Naive B cell (primary cell): ENCODE measurements around the gene ZCWPW1. TPM values are rescaled to one million over a fixed set of nuclear protein-coding genes. Genes with fewer than 3 reads are reported as not detected.

Experiments
- ATAC-seq, 2 donors: fragments of 150-1000 bp; cut with Tn5 transposase; 2 replicates each; pipeline ENCODE4 v1.10.0; 2021; ENCODE audit warnings: low read depth in 2 of 2, mild to moderate bottlenecking in 2 of 2, moderate library complexity in 2 of 2
- DNase-seq: peaks from one replicate; pipeline ENCODE4 v3.0.0; 2022
- H3K27ac Mint-ChIP-seq, 6 donors: one replicate each; pipeline ENCODE4 v1.8.0; 2020 to 2022; ENCODE audit warnings: mild to moderate bottlenecking in 6 of 6, mixed read lengths in 6 of 6, moderate library complexity in 5 of 6, inconsistent platforms in 2 of 6
- H3K27me3 Mint-ChIP-seq, 3 donors: one replicate each; pipeline ENCODE4 v1.8.0; 2021 to 2022; ENCODE audit warnings: mixed read lengths in 3 of 3, mild to moderate bottlenecking in 1 of 3
- H3K36me3 Mint-ChIP-seq, 2 donors: one replicate each; pipeline ENCODE4 v1.8.0; 2020 to 2022; ENCODE audit warnings: mixed read lengths in 2 of 2, inconsistent platforms in 1 of 2, mild to moderate bottlenecking in 1 of 2
- H3K4me1 Mint-ChIP-seq, 3 donors: one replicate each; pipeline ENCODE4 v1.8.0; 2020 to 2022; ENCODE audit warnings: mixed read lengths in 3 of 3, inconsistent platforms in 1 of 3, mild to moderate bottlenecking in 1 of 3, moderate library complexity in 1 of 3
- H3K4me3 Mint-ChIP-seq, 8 donors: one replicate each; pipeline ENCODE4 v1.8.0; 2020 to 2022; ENCODE audit warnings: mild to moderate bottlenecking in 8 of 8, mixed read lengths in 8 of 8, moderate library complexity in 8 of 8, inconsistent platforms in 2 of 8
- H3K9me3 Mint-ChIP-seq, 7 donors: one replicate each; pipeline ENCODE4 v1.8.0; 2020 to 2022; ENCODE audit warnings: mixed read lengths in 7 of 7, mild to moderate bottlenecking in 5 of 7, inconsistent platforms in 2 of 7, moderate library complexity in 1 of 7
- polyA plus RNA-seq, 6 donors: library from polyadenylated mRNA; unstranded; fragments of 300-500 nt; fragmentation: Illumina TruSeq; gene quantifications; one replicate each; pipeline ENCODE4 v1.2.3, GENCODE V29; 2021; ENCODE audit warnings: low read depth in 6 of 6

ZCWPW1 gene
- polyA plus RNA-seq, 6 donors from 2014 or later: 9.4 to 24.9 (median 13.3) TPM

- Mint-ChIP-seq H3K9me3 (peaks cover 0 to 8% (median 0%) of the 10 kb centered on the region in 7 donors), H3K4me1 (peaks cover 54 to 64% (median 57%) of the 10 kb centered on the region in 3 donors), H3K36me3 (peaks cover 4 to 22% of the 10 kb centered on the region in 2 donors), H3K4me3 (peak overlapping the region in 4 of 8 donors; percentile 62 to 92 (median 70)), H3K27ac (peak overlapping the region in 3 of 6 donors; percentile 16 to 100 (median 89)), H3K27me3 (no peaks in the 10 kb centered on the region)
- ATAC-seq (no peak), DNase-seq (no peak)
Measured at GRCh38 chr7:100433276-100433591, 4.7 kb upstream of the ZCWPW1 start.

GRCh38 chr7:100432621-100433275 is 4.2 kb upstream of the ZCWPW1 start:
- Mint-ChIP-seq H3K9me3 (peaks cover 0 to 8% (median 0%) of the 10 kb centered on the region in 7 donors), H3K36me3 (peaks cover 4 to 24% of the 10 kb centered on the region in 2 donors), H3K27me3 (no peaks in the 10 kb centered on the region), H3K27ac (peak overlapping the region in 5 of 6 donors; percentile 70 to 100 (median 90)), H3K4me1 (peaks cover 56 to 64% (median 62%) of the 10 kb centered on the region in 3 donors), H3K4me3 (peak overlapping the region in 5 of 8 donors; percentile 50 to 92 (median 87))
- ATAC-seq (no peak), DNase-seq (no peak)

DNA sequence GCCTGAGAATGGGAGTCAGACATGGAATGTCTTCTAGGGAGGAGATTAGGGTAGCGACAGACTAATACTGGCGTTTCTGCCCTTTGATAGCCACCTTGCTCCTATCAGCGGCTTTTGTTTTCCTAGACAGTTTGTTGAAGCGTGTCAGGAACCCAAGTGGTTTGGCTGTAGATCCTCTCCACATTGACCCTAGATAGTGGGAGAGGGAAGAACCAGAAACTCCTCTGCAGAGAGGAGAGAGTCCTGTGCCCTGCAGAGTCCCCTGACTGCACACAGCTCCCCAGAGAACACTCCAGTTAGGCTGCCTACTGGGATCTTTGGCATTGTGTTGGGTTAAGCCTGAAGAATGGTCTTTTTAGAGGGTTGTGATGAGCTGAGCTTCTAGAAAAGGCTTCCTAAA is 3.5 kb upstream of the ZCWPW1 start:
- Mint-ChIP-seq H3K27ac (peak overlapping the region in 4 of 6 donors; percentile 89 to 100 (median 94)), H3K4me1 (peaks cover 56 to 66% (median 64%) of the 10 kb centered on the region in 3 donors), H3K36me3 (peaks cover 4 to 24% of the 10 kb centered on the region in 2 donors), H3K4me3 (peak overlapping the region in 6 of 8 donors; percentile 74 to 97 (median 90)), H3K27me3 (no peaks in the 10 kb centered on the region), H3K9me3 (peaks cover 0 to 8% (median 0%) of the 10 kb centered on the region in 7 donors)
- DNase-seq (no peak), ATAC-seq (no peak)

- H3K4me3 Mint-ChIP-seq: peak overlapping the region; percentile 74 to 97 (median 90)
- no peak for ATAC-seq
- H3K9me3 Mint-ChIP-seq: peaks cover 0 to 8% (median 0%) of the 10 kb centered on the region in 7 donors
- no peak for DNase-seq
- peaks cover 54 to 66% (median 64%) of the 10 kb centered on the region in 3 donors for H3K4me1 Mint-ChIP-seq
- peak overlapping the region in 5 of 6 donors; percentile 90 to 100 (median 98) for H3K27ac Mint-ChIP-seq
- peaks cover 4 to 24% of the 10 kb centered on the region in 2 donors for H3K36me3 Mint-ChIP-seq
- no peaks in the 10 kb centered on the region for H3K27me3 Mint-ChIP-seq
Measured at GRCh38 chr7:100431286-100431735, 2.8 kb upstream of the ZCWPW1 start.

DNA sequence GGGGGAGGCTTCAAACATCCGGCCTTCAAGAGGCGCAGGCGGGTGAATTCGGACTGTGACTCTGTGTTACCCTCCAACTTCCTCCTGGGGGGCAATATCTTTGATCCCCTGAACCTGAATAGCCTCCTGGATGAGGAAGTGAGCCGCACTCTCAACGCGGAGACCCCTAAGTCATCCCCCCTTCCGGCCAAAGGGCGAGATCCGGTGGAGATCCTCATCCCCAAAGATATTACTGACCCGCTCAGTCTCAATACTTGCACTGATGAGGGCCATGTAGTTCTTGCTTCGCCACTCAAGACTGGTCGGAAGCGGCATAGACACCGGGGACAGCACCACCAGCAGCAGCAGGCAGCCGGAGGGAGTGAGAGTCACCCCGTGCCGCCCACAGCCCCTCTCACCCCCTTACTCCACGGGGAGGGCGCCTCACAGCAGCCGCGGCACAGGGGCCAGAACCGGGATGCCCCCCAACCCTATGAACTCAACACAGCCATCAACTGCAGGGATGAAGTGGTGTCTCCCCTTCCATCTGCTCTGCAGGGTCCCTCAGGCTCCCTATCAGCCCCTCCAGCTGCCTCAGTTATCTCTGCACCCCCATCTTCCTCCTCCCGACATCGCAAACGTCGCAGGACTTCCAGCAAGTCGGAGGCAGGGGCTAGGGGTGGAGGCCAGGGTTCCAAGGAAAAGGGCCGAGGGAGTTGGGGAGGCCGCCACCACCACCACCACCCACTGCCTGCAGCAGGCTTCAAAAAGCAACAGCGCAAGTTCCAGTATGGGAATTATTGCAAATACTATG is 2.2 kb upstream of the ZCWPW1 start:
- DNase-seq (no peak), ATAC-seq (peak in 1 of 2 donors; percentile 2)
- H3K9me3 Mint-ChIP-seq: peaks cover 0 to 8% (median 0%) of the 10 kb centered on the region in 7 donors
- peak overlapping the region; percentile 91 to 100 (median 98) for H3K27ac Mint-ChIP-seq
- H3K36me3 Mint-ChIP-seq: peaks cover 4 to 24% of the 10 kb centered on the region in 2 donors
- peaks cover 56 to 69% (median 64%) of the 10 kb centered on the region in 3 donors for H3K4me1 Mint-ChIP-seq
- peak overlapping the region; percentile 84 to 97 (median 92) for H3K4me3 Mint-ChIP-seq
- H3K27me3 Mint-ChIP-seq: no peaks in the 10 kb centered on the region

DNA sequence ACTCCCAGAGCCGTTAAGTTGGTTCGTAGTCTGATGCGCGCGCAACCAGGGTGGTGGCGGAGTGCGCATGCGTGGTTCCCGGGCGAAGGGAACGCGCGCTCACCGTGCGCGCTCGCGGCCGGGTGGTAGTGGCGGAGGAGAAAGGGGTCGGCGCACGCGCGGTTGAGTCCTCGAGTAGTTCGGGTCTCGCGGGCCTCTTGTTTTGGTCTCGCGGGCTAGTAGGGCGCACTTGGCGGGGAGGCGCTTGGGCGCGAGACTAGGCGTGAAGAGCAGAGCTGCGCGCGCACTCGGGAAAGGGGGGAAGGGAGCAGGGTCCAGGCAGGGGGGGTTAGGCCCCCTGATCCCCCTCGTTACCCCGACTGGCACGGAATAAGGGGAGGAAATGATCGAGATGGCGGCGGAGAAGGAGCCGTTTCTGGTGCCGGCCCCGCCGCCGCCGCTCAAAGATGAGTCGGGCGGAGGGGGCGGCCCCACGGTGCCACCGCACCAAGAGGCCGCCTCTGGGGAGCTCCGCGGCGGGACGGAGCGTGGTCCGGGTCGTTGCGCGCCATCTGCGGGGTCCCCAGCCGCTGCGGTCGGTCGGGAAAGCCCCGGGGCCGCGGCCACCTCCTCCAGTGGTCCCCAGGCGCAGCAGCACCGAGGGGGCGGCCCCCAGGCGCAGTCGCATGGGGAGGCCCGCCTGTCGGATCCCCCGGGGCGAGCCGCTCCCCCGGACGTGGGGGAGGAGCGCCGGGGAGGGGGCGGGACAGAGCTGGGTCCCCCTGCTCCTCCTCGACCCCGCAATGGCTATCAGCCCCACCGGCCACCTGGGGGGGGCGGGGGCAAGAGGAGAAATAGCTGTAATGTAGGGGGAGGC is 1.4 kb upstream of the ZCWPW1 start, which contains the start of gene MEPCE:
MEPCE (plus strand) TSS at position 195 of the 856 bp plus-strand sequence; CDS start at position 383, 188 bp downstream.
- Mint-ChIP-seq H3K27me3 (no peaks in the 10 kb centered on the region), H3K36me3 (peaks cover 4 to 24% of the 10 kb centered on the region in 2 donors), H3K4me3 (peak within 1 kb of the TSS; percentile 87 to 100 (median 98)), H3K4me1 (peaks cover 51 to 62% (median 56%) of the 10 kb centered on the region in 3 donors), H3K27ac (peak within 1 kb of the TSS; percentile 100), H3K9me3 (peaks cover 0 to 8% (median 0%) of the 10 kb centered on the region in 7 donors)
- peak; percentile 44 to 50 for ATAC-seq
- DNase-seq: peak; percentile 95

GRCh38 chr7:100428967-100429636 is 599 bp upstream of the ZCWPW1 start:
- DNase-seq (peak; percentile 100), ATAC-seq (peak; percentile 38 to 52)
- Mint-ChIP-seq H3K27me3 (no peaks in the 10 kb centered on the region), H3K36me3 (peaks cover 4 to 24% of the 10 kb centered on the region in 2 donors), H3K4me1 (peaks cover 47 to 55% (median 49%) of the 10 kb centered on the region in 3 donors), H3K27ac (peak overlapping the region; percentile 100), H3K4me3 (peak overlapping the region; percentile 87 to 100 (median 98)), H3K9me3 (peaks cover 0 to 8% (median 0%) of the 10 kb centered on the region in 7 donors)

DNA sequence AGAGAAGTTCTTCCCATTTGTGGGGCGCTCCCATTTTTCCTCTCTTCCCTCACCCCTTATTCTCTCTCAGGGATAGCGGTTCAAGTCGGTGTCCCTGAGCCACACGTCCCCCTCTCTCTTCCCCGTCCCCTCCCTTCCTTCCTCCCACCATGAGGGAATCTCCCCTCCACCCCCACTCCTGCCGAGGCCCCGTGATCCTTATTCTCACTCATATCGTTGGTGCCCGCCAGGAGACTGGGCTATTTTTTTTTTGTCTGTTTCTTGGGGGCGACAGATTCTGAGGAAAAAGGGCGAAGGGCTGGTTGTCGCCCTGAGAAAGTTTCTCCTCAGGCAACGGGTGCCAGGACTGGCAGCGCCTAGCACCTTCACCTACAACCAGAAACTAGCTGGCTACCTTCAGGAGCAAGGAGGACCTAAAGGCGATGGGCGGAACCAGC is 723 bp downstream of the ZCWPW1 start:
- ATAC-seq (no peak), DNase-seq (no peak)
- Mint-ChIP-seq H3K9me3 (peaks cover 0 to 8% (median 0%) of the 10 kb centered on the region in 7 donors), H3K36me3 (peaks cover 0 to 17% of the 10 kb centered on the region in 2 donors), H3K27ac (peak overlapping the region; percentile 100), H3K4me3 (peak overlapping the region; percentile 87 to 100 (median 98)), H3K4me1 (peaks cover 36 to 42% (median 40%) of the 10 kb centered on the region in 3 donors), H3K27me3 (no peaks in the 10 kb centered on the region)

GRCh38 chr7:100426516-100426915 is 2.0 kb downstream of the ZCWPW1 start:
- Mint-ChIP-seq H3K4me3 (peak overlapping the region in 1 of 8 donors; percentile 65), H3K9me3 (peaks cover 0 to 8% (median 0%) of the 10 kb centered on the region in 7 donors), H3K27me3 (no peaks in the 10 kb centered on the region), H3K4me1 (peaks cover 24 to 29% (median 29%) of the 10 kb centered on the region in 3 donors), H3K27ac (peak overlapping the region in 1 of 6 donors; percentile 30), H3K36me3 (peaks cover 0 to 17% of the 10 kb centered on the region in 2 donors)
- no peak for ATAC-seq
- no peak for DNase-seq

- Mint-ChIP-seq H3K9me3 (peaks cover 0 to 8% (median 0%) of the 10 kb centered on the region in 7 donors), H3K36me3 (peaks cover 0 to 17% of the 10 kb centered on the region in 2 donors), H3K4me3 (peak overlapping the region in 1 of 8 donors; percentile 29), H3K27ac (peak overlapping the region in 2 of 6 donors; percentile 49 to 64), H3K4me1 (peaks cover 16 to 22% (median 17%) of the 10 kb centered on the region in 3 donors), H3K27me3 (no peaks in the 10 kb centered on the region)
- DNase-seq (no peak), ATAC-seq (no peak)
Measured at GRCh38 chr7:100425347-100425746, 3.2 kb downstream of the ZCWPW1 start.

DNA sequence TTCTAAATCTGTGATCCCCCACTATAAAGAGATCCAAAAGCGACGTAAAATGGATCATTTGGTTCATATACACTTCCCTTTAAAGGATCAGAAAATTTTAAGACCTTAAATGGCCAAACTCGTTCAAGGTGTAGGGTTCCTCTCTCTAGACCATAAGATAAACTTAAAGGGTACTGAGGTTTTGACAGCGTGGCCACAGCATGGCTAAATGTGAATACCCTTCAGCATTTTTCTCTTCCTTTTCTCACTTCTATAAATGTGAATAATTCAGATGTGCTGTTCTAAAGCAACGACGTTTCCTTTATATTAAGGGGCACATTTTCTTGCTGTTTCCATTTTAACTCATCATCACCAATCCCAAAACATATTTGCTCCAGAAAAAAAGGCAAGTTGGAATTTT is 5.2 kb downstream of the ZCWPW1 start:
- peaks cover 0 to 2% of the 10 kb centered on the region in 2 donors for H3K36me3 Mint-ChIP-seq
- ATAC-seq (no peak), DNase-seq (no peak)
- no peaks in the 10 kb centered on the region for H3K9me3 Mint-ChIP-seq
- no peak overlapping the region for H3K4me3 Mint-ChIP-seq
- H3K27ac Mint-ChIP-seq: no peak overlapping the region
- no peaks in the 10 kb centered on the region for H3K27me3 Mint-ChIP-seq
- peaks cover 2 to 15% (median 7%) of the 10 kb centered on the region in 3 donors for H3K4me1 Mint-ChIP-seq

DNA sequence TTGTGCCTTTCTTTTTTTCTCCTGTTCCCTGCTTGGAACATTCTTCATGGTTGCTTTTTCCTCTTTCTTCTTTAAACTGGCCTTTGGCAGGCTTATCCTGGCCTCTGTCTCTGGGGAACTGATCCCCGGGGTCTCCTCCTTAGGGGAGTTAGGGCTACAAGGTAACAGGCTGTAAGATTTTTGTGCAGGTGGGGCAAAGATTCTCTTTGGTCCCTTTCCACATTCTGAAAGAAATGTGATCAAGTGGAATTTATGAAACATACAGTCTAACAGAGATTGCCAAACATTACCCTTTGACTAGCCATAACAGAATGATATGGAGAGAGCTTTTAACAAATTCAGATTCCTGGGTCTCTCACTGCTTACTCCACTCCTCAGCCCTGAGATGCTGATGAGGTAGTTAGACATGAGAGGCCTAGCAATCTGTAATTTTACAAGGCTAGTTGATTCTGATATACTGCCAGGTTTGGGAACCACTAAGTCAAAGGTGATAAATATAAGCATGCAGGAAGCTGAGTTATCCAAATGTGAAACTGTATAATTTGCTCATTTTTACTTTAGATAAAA is 8.8 kb downstream of the ZCWPW1 start:
- H3K4me3 Mint-ChIP-seq: no peak overlapping the region
- no peaks in the 10 kb centered on the region for H3K27me3 Mint-ChIP-seq
- H3K4me1 Mint-ChIP-seq: peaks cover 0 to 5% (median 0%) of the 10 kb centered on the region in 3 donors
- ATAC-seq (no peak), DNase-seq (no peak)
- peaks cover 5 to 8% of the 10 kb centered on the region in 2 donors for H3K36me3 Mint-ChIP-seq
- H3K27ac Mint-ChIP-seq: peak overlapping the region in 3 of 6 donors; percentile 1 to 44 (median 26)
- no peaks in the 10 kb centered on the region for H3K9me3 Mint-ChIP-seq
